Muscle of leg (tissue), 11 donors: ENCODE data around the gene RPLP1. TPM values are rescaled to one million over a fixed set of nuclear protein-coding genes. Genes with fewer than 3 reads are reported as not detected.

Experiments
- DNase-seq: peaks from one replicate; pipeline ENCODE4 v3.0.0; 2013
- H3K27ac ChIP-seq: one replicate; pipeline ENCODE4 v1.5.1; 2013; ENCODE audit warnings: mild to moderate bottlenecking, low read length, control low read depth
- H3K27me3 ChIP-seq: one replicate; pipeline ENCODE4 v1.6.1; 2013; ENCODE audit warnings: low read length; ENCODE audit not compliant: control insufficient read depth, insufficient read depth
- H3K36me3 ChIP-seq: one replicate; pipeline ENCODE4 v1.6.1; 2013; ENCODE audit warnings: low read length; ENCODE audit not compliant: control insufficient read depth, insufficient read depth
- H3K4me1 ChIP-seq: one replicate; pipeline ENCODE4 v1.6.1; 2013; ENCODE audit warnings: low read length; ENCODE audit not compliant: control insufficient read depth, insufficient read depth
- H3K4me3 ChIP-seq: one replicate; pipeline ENCODE4 v1.5.1; 2013; ENCODE audit warnings: low read length, control low read depth
- H3K9me3 ChIP-seq: replicated peaks from 2 replicates; pipeline ENCODE4 v1.6.1; 2013; ENCODE audit warnings: low read depth, low read length; ENCODE audit not compliant: control insufficient read depth
- WGBS: methylation state at CpG from one replicate; pipeline ENCODE4 v1.1.5; 2013; ENCODE audit warnings: missing lambda C conversion rate; ENCODE audit not compliant: insufficient coverage; 5-methylcytosine and 5-hydroxymethylcytosine counted together
- polyA plus RNA-seq, 8 donors: library from polyadenylated mRNA; unstranded; fragments of 120-200 nt; gene quantifications; one replicate each; pipeline versions ENCODE4 v1.2.1 to v1.2.3, GENCODE V29; 2013; ENCODE audit warnings: inconsistent platforms in 1 of 8, low replicate concordance in 1 of 8; ENCODE audit not compliant: insufficient read length in 8 of 8, insufficient read depth in 1 of 8
- total RNA-seq: library from RNA; stranded (reverse); fragments of 120-200 nt; gene quantifications from one replicate; pipeline ENCODE4 v1.2.4, GENCODE V29; 2013

RPLP1 gene
- total and polyA plus RNA-seq, 9 donors: 693 to 4,092 (median 3,736) TPM

GRCh38 chr15:69476704-69477473, 24.3 kb downstream of the RPLP1 start:
- H3K36me3 ChIP-seq: no peaks in the 10 kb centered on the region
- H3K9me3 ChIP-seq: peaks cover 7% of the 10 kb centered on the region
- WGBS: 84% methylated on average over 5 of the region's 9 CpGs
- H3K27ac ChIP-seq: no peak overlapping the region
- no peak for DNase-seq
- H3K27me3 ChIP-seq: peaks cover 3% of the 10 kb centered on the region
- H3K4me1 ChIP-seq: no peaks in the 10 kb centered on the region
- H3K4me3 ChIP-seq: no peak overlapping the region

- WGBS: 27% methylated on average over 11 of the region's 13 CpGs
- Histone ChIP-seq H3K27me3 (peaks cover 8% of the 10 kb centered on the region), H3K27ac (no peak overlapping the region), H3K4me3 (no peak overlapping the region), H3K4me1 (no peaks in the 10 kb centered on the region), H3K36me3 (no peaks in the 10 kb centered on the region), H3K9me3 (peaks cover 7% of the 10 kb centered on the region)
- DNase-seq: peak; percentile 54
These were observed 25.7 kb downstream of the RPLP1 start for GRCh38 chr15:69478259-69478781.

DNA sequence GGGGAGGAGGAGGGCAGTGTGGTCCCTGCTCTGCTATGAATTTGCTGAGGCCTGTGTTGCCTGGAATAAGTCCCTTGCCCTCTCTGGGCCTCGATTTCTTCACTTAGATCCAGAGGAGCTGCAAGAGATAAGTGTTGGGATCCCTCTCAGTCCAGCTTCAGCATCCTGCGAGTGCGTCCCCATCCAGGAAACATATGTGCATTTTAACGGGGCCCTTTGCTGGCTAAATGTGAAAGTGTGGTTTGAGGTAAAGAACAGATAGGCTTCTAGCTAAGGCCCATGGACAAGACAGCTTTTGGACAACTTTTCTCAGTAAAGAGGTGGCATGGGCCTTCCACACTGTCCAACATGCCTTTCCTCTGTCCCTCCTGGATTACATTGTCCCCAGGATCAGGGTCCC, 26.5 kb downstream of the RPLP1 start:
- H3K27me3 ChIP-seq: peaks cover 9% of the 10 kb centered on the region
- H3K4me1 ChIP-seq: no peaks in the 10 kb centered on the region
- DNase-seq: no peak

GRCh38 chr15:69479971-69480370, 27.4 kb downstream of the RPLP1 start:
- Histone ChIP-seq H3K27ac (no peak overlapping the region), H3K4me3 (no peak overlapping the region), H3K36me3 (no peaks in the 10 kb centered on the region), H3K4me1 (peaks cover 3% of the 10 kb centered on the region), H3K9me3 (peaks cover 7% of the 10 kb centered on the region), H3K27me3 (peaks cover 9% of the 10 kb centered on the region)
- WGBS: no CpG with 5 or more reads among the region's 2 CpGs
- DNase-seq: no peak

More for the DNA sequence above, 26.5 kb downstream of the RPLP1 start:
- Histone ChIP-seq H3K27ac (no peak overlapping the region), H3K9me3 (peaks cover 7% of the 10 kb centered on the region), H3K4me3 (no peak overlapping the region), H3K36me3 (no peaks in the 10 kb centered on the region)
- 86% methylated on average over 1 of the region's 4 CpGs for WGBS

DNA sequence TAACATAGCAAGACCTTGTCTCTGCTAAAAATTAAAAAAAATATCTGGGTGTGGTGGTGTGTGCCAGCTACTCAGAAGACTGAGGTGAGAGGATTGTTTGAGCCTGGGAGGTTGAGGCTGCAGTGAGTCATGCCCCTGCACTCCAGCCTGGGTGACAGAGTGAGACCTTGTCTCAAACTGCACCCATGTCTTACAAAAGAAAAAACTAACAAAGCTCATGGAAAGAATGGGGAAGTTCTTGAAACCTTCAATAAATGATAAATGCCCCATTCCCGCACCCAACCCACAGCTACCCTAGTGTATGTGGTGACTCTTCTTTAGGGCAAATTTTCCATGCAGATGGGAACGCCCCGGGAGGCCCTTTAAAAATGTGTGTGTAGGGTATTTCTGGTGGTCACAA, 28.3 kb downstream of the RPLP1 start:
- Histone ChIP-seq H3K36me3 (no peaks in the 10 kb centered on the region), H3K4me1 (peaks cover 5% of the 10 kb centered on the region), H3K4me3 (no peak overlapping the region), H3K9me3 (peaks cover 9% of the 10 kb centered on the region), H3K27ac (no peak overlapping the region), H3K27me3 (peaks cover 9% of the 10 kb centered on the region)
- WGBS: no CpG with 5 or more reads among the region's 3 CpGs
- DNase-seq: no peak

- peaks cover 12% of the 10 kb centered on the region for H3K27me3 ChIP-seq
These were observed 30.2 kb downstream of the RPLP1 start for GRCh38 chr15:69482686-69483256.

DNA sequence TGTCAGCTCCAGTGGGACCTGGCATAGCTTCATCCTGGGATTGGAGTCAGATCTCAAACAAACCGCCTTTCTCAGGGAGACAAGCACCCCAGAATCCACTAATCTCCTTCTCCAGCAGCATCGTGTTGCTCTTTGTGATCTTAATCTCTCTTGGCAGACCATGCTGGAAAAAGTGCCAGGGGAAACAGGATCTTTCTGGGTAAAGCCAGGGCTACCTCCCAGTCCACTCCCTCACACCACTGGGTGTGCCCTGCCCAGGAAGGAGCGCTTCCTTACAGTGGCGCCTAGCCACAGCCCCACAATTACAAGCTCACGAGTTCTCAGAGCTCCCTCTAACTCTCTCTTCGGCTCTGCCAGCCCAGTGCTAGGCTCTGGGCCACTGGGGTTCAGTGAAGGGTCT, 32.2 kb downstream of the RPLP1 start:
- Histone ChIP-seq H3K27ac (no peak overlapping the region), H3K27me3 (peaks cover 8% of the 10 kb centered on the region), H3K9me3 (peaks cover 6% of the 10 kb centered on the region), H3K4me1 (peaks cover 8% of the 10 kb centered on the region), H3K4me3 (no peak overlapping the region), H3K36me3 (no peaks in the 10 kb centered on the region)
- DNase-seq: peak; percentile 50
- 64% methylated on average over 4 of the region's 6 CpGs for WGBS

More at GRCh38 chr15:69482686-69483256, 30.2 kb downstream of the RPLP1 start:
- Histone ChIP-seq H3K27ac (no peak overlapping the region), H3K36me3 (no peaks in the 10 kb centered on the region), H3K4me1 (peaks cover 5% of the 10 kb centered on the region), H3K4me3 (no peak overlapping the region), H3K9me3 (peaks cover 9% of the 10 kb centered on the region)
- DNase-seq: no peak
- 72% methylated on average over 3 of the region's 4 CpGs for WGBS

GRCh38 chr15:69486481-69487110, 34.0 kb downstream of the RPLP1 start:
- WGBS: 83% methylated on average over 1 of the region's 3 CpGs
- H3K36me3 ChIP-seq: no peaks in the 10 kb centered on the region
- H3K4me1 ChIP-seq: peaks cover 15% of the 10 kb centered on the region

GRCh38 chr15:69489073-69489571, 36.5 kb downstream of the RPLP1 start:
- no peak overlapping the region for H3K27ac ChIP-seq
- 50% methylated on average over 2 of the region's 3 CpGs for WGBS
- DNase-seq: peak; percentile 48

More at GRCh38 chr15:69486481-69487110, 34.0 kb downstream of the RPLP1 start:
- H3K27me3 ChIP-seq: peaks cover 8% of the 10 kb centered on the region
- no peak for DNase-seq
- peaks cover 2% of the 10 kb centered on the region for H3K9me3 ChIP-seq
- H3K4me3 ChIP-seq: no peak overlapping the region
- no peak overlapping the region for H3K27ac ChIP-seq

More at GRCh38 chr15:69489073-69489571, 36.5 kb downstream of the RPLP1 start:
- Histone ChIP-seq H3K4me3 (no peak overlapping the region), H3K27me3 (peaks cover 2% of the 10 kb centered on the region), H3K36me3 (no peaks in the 10 kb centered on the region), H3K4me1 (peaks cover 15% of the 10 kb centered on the region), H3K9me3 (peaks cover 2% of the 10 kb centered on the region)
